ENCODE data around the gene IL21R.

IL21R gene

GRCh38 chr16:27362570-27363245 lies 39.3 kb upstream of the IL21R start:
- no peaks in the 10 kb centered on the region for H3K9me2 ChIP-seq (replicated peaks; ENCODE audit: insufficient read depth, low read length)
- no peak for TF ChIP-seq EZH2phosphoT487 (IDR thresholded peaks at IDR 0.05; ENCODE audit: low read length)
- no peak for TF ChIP-seq EZH2 (optimal IDR thresholded peaks at IDR 0.05; ENCODE audit: low read depth, low read length)
- no peak for TF ChIP-seq CTCF (IDR thresholded peaks at IDR 0.05; ENCODE audit: low read length)
- H3K9ac ChIP-seq (ENCODE audit: low read length): no peak overlapping the region
- no peak overlapping the region for H3K4me3 ChIP-seq (ENCODE audit: low read length)
- no peak overlapping the region for H3K4me2 ChIP-seq (ENCODE audit: low read depth, low read length)
- H3K4me1 ChIP-seq (ENCODE audit: low read length): peaks cover 8% of the 10 kb centered on the region; the same call in 1 of the 2 replicates
- H2AFZ ChIP-seq (ENCODE audit: low read length): no peak overlapping the region
- no peaks in the 10 kb centered on the region for H3K79me2 ChIP-seq (ENCODE audit: low read length)
- no peaks in the 10 kb centered on the region for H3K36me3 ChIP-seq (replicated peaks; ENCODE audit: insufficient read depth, low read length)
- no peaks in the 10 kb centered on the region for H3K9me3 ChIP-seq (replicated peaks; ENCODE audit: insufficient read depth, low read length)
- no peaks in the 10 kb centered on the region for H4K20me1 ChIP-seq (ENCODE audit: insufficient read depth, low read length)
- no peaks in the 10 kb centered on the region for H3F3A ChIP-seq (ENCODE audit: insufficient read depth, low read length)
- no peak overlapping the region for H3K27ac ChIP-seq (ENCODE audit: low read length)
- no peak for DNase-seq
- no peaks in the 10 kb centered on the region for H3K27me3 ChIP-seq (replicated peaks; ENCODE audit: insufficient read depth, low read length)

- TF ChIP-seq EZH2 (optimal IDR thresholded peaks at IDR 0.05; ENCODE audit: low read depth, low read length) (no peak), CTCF (IDR thresholded peaks at IDR 0.05; ENCODE audit: low read length) (no peak), EZH2phosphoT487 (IDR thresholded peaks at IDR 0.05; ENCODE audit: low read length) (no peak)
- Histone ChIP-seq H2AFZ (ENCODE audit: low read length) (no peak overlapping the region), H3K27me3 (replicated peaks; ENCODE audit: insufficient read depth, low read length) (no peaks in the 10 kb centered on the region), H3K9ac (ENCODE audit: low read length) (no peak overlapping the region), H3K4me2 (ENCODE audit: low read depth, low read length) (no peak overlapping the region), H3K4me3 (ENCODE audit: low read length) (no peak overlapping the region), H4K20me1 (ENCODE audit: insufficient read depth, low read length) (no peaks in the 10 kb centered on the region), H3K9me2 (replicated peaks; ENCODE audit: insufficient read depth, low read length) (no peaks in the 10 kb centered on the region), H3K79me2 (ENCODE audit: low read length) (no peaks in the 10 kb centered on the region), H3K9me3 (replicated peaks; ENCODE audit: insufficient read depth, low read length) (no peaks in the 10 kb centered on the region), H3K36me3 (replicated peaks; ENCODE audit: insufficient read depth, low read length) (no peaks in the 10 kb centered on the region), H3F3A (ENCODE audit: insufficient read depth, low read length) (no peaks in the 10 kb centered on the region), H3K27ac (ENCODE audit: low read length) (no peak overlapping the region), H3K4me1 (ENCODE audit: low read length) (peaks cover 12% of the 10 kb centered on the region; the same call in 1 of the 2 replicates)
- no peak for DNase-seq
These were observed 38.7 kb upstream of the IL21R start for GRCh38 chr16:27363246-27363632.

GRCh38 chr16:27363797-27364196 lies 38.2 kb upstream of the IL21R start:
- DNase-seq: no peak

More at GRCh38 chr16:27363797-27364196, 38.2 kb upstream of the IL21R start:
- Histone ChIP-seq H2AFZ (ENCODE audit: low read length) (no peak overlapping the region), H3K9me2 (replicated peaks; ENCODE audit: insufficient read depth, low read length) (no peaks in the 10 kb centered on the region), H3K4me2 (ENCODE audit: low read depth, low read length) (no peak overlapping the region), H3F3A (ENCODE audit: insufficient read depth, low read length) (no peaks in the 10 kb centered on the region), H3K36me3 (replicated peaks; ENCODE audit: insufficient read depth, low read length) (no peaks in the 10 kb centered on the region), H3K27me3 (replicated peaks; ENCODE audit: insufficient read depth, low read length) (no peaks in the 10 kb centered on the region), H3K4me1 (ENCODE audit: low read length) (peaks cover 12% of the 10 kb centered on the region; the same call in 1 of the 2 replicates), H3K27ac (ENCODE audit: low read length) (no peak overlapping the region), H3K4me3 (ENCODE audit: low read length) (no peak overlapping the region), H3K79me2 (ENCODE audit: low read length) (no peaks in the 10 kb centered on the region), H4K20me1 (ENCODE audit: insufficient read depth, low read length) (no peaks in the 10 kb centered on the region), H3K9ac (ENCODE audit: low read length) (no peak overlapping the region), H3K9me3 (replicated peaks; ENCODE audit: insufficient read depth, low read length) (no peaks in the 10 kb centered on the region)
- TF ChIP-seq EZH2 (optimal IDR thresholded peaks at IDR 0.05; ENCODE audit: low read depth, low read length) (no peak), CTCF (IDR thresholded peaks at IDR 0.05; ENCODE audit: low read length) (no peak), EZH2phosphoT487 (IDR thresholded peaks at IDR 0.05; ENCODE audit: low read length) (no peak)

Measured in MM.1S (cell line).